Tibial nerve (tissue), 4 donors: ENCODE results near the gene SORCS2.

ENCODE experiments used
- EP300 ChIP-seq, 2 donors: sonication (generic); formaldehyde crosslinking; IDR thresholded peaks; one replicate each; pipeline ENCODE4 v1.6.1; 2017; ENCODE audit warnings: antibody characterized with exemption in 2 of 2, mild to moderate bottlenecking in 1 of 2
- POLR2A ChIP-seq, 2 donors: fragments of 450-650 bp; IDR thresholded peaks; one replicate each; pipeline ENCODE4 v1.6.1; 2017; ENCODE audit warnings: antibody characterized with exemption in 2 of 2, mild to moderate bottlenecking in 2 of 2, moderate library complexity in 2 of 2
- TF ChIP-seq, protein P1 (sequence below), 5 experiments: fragments of 200-600 bp in 3 of 5; fragments of 450-650 bp in 2 of 5; sonication (generic) in 3 of 5; IDR thresholded peaks; one replicate each; pipeline ENCODE4 v1.5.1; 2016 to 2019; ENCODE audit warnings: antibody characterized with exemption in 5 of 5, mild to moderate bottlenecking in 3 of 5, moderate library complexity in 2 of 5

- TF ChIP-seq, protein P1, sequence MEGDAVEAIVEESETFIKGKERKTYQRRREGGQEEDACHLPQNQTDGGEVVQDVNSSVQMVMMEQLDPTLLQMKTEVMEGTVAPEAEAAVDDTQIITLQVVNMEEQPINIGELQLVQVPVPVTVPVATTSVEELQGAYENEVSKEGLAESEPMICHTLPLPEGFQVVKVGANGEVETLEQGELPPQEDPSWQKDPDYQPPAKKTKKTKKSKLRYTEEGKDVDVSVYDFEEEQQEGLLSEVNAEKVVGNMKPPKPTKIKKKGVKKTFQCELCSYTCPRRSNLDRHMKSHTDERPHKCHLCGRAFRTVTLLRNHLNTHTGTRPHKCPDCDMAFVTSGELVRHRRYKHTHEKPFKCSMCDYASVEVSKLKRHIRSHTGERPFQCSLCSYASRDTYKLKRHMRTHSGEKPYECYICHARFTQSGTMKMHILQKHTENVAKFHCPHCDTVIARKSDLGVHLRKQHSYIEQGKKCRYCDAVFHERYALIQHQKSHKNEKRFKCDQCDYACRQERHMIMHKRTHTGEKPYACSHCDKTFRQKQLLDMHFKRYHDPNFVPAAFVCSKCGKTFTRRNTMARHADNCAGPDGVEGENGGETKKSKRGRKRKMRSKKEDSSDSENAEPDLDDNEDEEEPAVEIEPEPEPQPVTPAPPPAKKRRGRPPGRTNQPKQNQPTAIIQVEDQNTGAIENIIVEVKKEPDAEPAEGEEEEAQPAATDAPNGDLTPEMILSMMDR (IDR thresholded peaks at IDR 0.05) = no peak
- TF ChIP-seq POLR2A (IDR thresholded peaks at IDR 0.05) = no peak
- no peak for TF ChIP-seq EP300 (IDR thresholded peaks at IDR 0.05)
Measured at GRCh38 chr4:7379186-7379585, 186.8 kb downstream of the SORCS2 start.
